Measurements from ENCODE around the gene SPATC1L. TPM values are rescaled to one million over a fixed set of nuclear protein-coding genes. Genes with fewer than 3 reads are reported as not detected.

The SPATC1L gene
- polyA plus RNA-seq, 3 donors, result 3.3 to 6.7 (median 5.8) TPM

GRCh38 chr21:46188226-46189212, 4.3 kb upstream of the SPATC1L start:
- Histone ChIP-seq H3K79me2 (ENCODE audit: insufficient read depth, low read length) (no peaks in the 10 kb centered on the region), H2AFZ (ENCODE audit: insufficient read depth, low read depth, low read length, poor library complexity, severe bottlenecking) (no peak overlapping the region), H3K4me1 (ENCODE audit: control insufficient read depth in 1 of 2, insufficient read depth in 2 of 2, low read length in 2 of 2) (peaks cover 4 to 5% of the 10 kb centered on the region in 2 donors), H3K27ac (ENCODE audit: low read depth in 1 of 2, low read length in 2 of 2) (no peak overlapping the region), H4K20me1 (ENCODE audit: insufficient read depth, low read length) (no peaks in the 10 kb centered on the region), H3K9me3 (replicated peaks in 1 of 2; ENCODE audit: control insufficient read depth in 1 of 2, insufficient read depth in 1 of 2, low read length in 2 of 2) (no peaks in the 10 kb centered on the region), H3K4me2 (replicated peaks; ENCODE audit: extremely low read depth, low read length, poor library complexity, severe bottlenecking) (no peak overlapping the region), H3K9ac (ENCODE audit: insufficient read depth, low read length, poor library complexity, severe bottlenecking) (no peak overlapping the region), H3K27me3 (ENCODE audit: control insufficient read depth in 2 of 2, insufficient read depth in 2 of 2, low read length in 2 of 2) (no peaks in the 10 kb centered on the region), H3K4me3 (replicated peaks in 1 of 3; ENCODE audit: low read depth in 2 of 3, low read length in 3 of 3) (no peak overlapping the region), H3K36me3 (replicated peaks in 1 of 2; ENCODE audit: control insufficient read depth in 1 of 2, insufficient read depth in 2 of 2, low read length in 2 of 2) (peaks cover under 1 to 8% of the 10 kb centered on the region in 2 donors)
- peaks cover 0 to 2% (median 2%) of the 10 kb centered on the region in 3 donors for H3K27me3 Mint-ChIP-seq (ENCODE audit: low read depth in 3 of 3)
- 91% methylated on average over 5 of the region's 17 CpGs for WGBS (ENCODE audit: insufficient coverage)
- no peak for TF ChIP-seq CTCF (IDR thresholded peaks at IDR 0.05)
- intact Hi-C loops (cut with micrococcal nuclease), result loop anchor here (5.0 to 10.0 kb wide), 3 partner anchors 134 to 269 kb away; partner anchors contain the start of genes C21orf58 (in 2 of the 2), PCNT (in 2 of the 2) and DIP2A (in 1 of the 2)
- H3K27ac Mint-ChIP-seq, result no peak overlapping the region
- H3K4me1 Mint-ChIP-seq, result peaks cover 10% of the 10 kb centered on the region
- H3K4me3 Mint-ChIP-seq, result no peak overlapping the region
- peaks cover 3 to 12% of the 10 kb centered on the region in 2 donors for H3K36me3 Mint-ChIP-seq
- H3K9me3 Mint-ChIP-seq, result no peaks in the 10 kb centered on the region
- peak in 1 of 3 donors; percentile 36 for DNase-seq

- Mint-ChIP-seq H3K27me3 (ENCODE audit: low read depth in 3 of 3) (peaks cover 0 to 2% (median 2%) of the 10 kb centered on the region in 3 donors), H3K9me3 (no peaks in the 10 kb centered on the region), H3K4me3 (no peak overlapping the region), H3K27ac (no peak overlapping the region), H3K4me1 (peaks cover 10% of the 10 kb centered on the region), H3K36me3 (peaks cover 0 to 10% of the 10 kb centered on the region in 2 donors)
- H3K4me3 ChIP-seq (replicated peaks in 1 of 3; ENCODE audit: low read depth in 2 of 3, low read length in 3 of 3), result no peak overlapping the region
- no peak overlapping the region for H3K27ac ChIP-seq (ENCODE audit: low read depth in 1 of 2, low read length in 2 of 2)
- WGBS (ENCODE audit: insufficient coverage), result 91% methylated on average over 5 of the region's 7 CpGs
- H3K4me2 ChIP-seq (replicated peaks; ENCODE audit: extremely low read depth, low read length, poor library complexity, severe bottlenecking), result no peak overlapping the region
- no peaks in the 10 kb centered on the region for H3K9me3 ChIP-seq (replicated peaks in 1 of 2; ENCODE audit: control insufficient read depth in 1 of 2, insufficient read depth in 1 of 2, low read length in 2 of 2)
- H3K79me2 ChIP-seq (ENCODE audit: insufficient read depth, low read length), result no peaks in the 10 kb centered on the region
- peaks cover 0 to 1% of the 10 kb centered on the region in 2 donors for H3K36me3 ChIP-seq (replicated peaks in 1 of 2; ENCODE audit: control insufficient read depth in 1 of 2, insufficient read depth in 2 of 2, low read length in 2 of 2)
- no peaks in the 10 kb centered on the region for H3K27me3 ChIP-seq (ENCODE audit: control insufficient read depth in 2 of 2, insufficient read depth in 2 of 2, low read length in 2 of 2)
- DNase-seq, result no peak
- peaks cover 4 to 5% of the 10 kb centered on the region in 2 donors for H3K4me1 ChIP-seq (ENCODE audit: control insufficient read depth in 1 of 2, insufficient read depth in 2 of 2, low read length in 2 of 2)
- no peak for TF ChIP-seq CTCF (IDR thresholded peaks at IDR 0.05)
- intact Hi-C loops (cut with micrococcal nuclease), result loop anchor here (5.0 to 10.0 kb wide), 3 partner anchors 134 to 269 kb away; partner anchors contain the start of genes C21orf58 (in 2 of the 2), PCNT (in 2 of the 2) and DIP2A (in 1 of the 2)
- no peak overlapping the region for H2AFZ ChIP-seq (ENCODE audit: insufficient read depth, low read depth, low read length, poor library complexity, severe bottlenecking)
- H4K20me1 ChIP-seq (ENCODE audit: insufficient read depth, low read length), result no peaks in the 10 kb centered on the region
- no peak overlapping the region for H3K9ac ChIP-seq (ENCODE audit: insufficient read depth, low read length, poor library complexity, severe bottlenecking)
Observed at GRCh38 chr21:46187814-46188213, 3.6 kb upstream of the SPATC1L start.

All from CD14-positive monocyte (primary cell).